Measurements from ENCODE around the gene RASL10B. TPM values are rescaled to one million over a fixed set of nuclear protein-coding genes. Genes with fewer than 3 reads are reported as not detected.

Gene RASL10B
- total RNA-seq, 6 experiments from 2014 or later, result 0.31 to 2.8 (median 2.3) TPM

- Histone ChIP-seq H3K36me3 (no peaks in the 10 kb centered on the region), H3K27ac (no peak overlapping the region), H3K4me1 (no peaks in the 10 kb centered on the region), H3K27me3 (no peaks in the 10 kb centered on the region), H3K9me3 (no peaks in the 10 kb centered on the region), H3K4me3 (no peak overlapping the region)
- 81% methylated on average over 3 of the region's 7 CpGs for WGBS (ENCODE audit: insufficient coverage, low coverage, low lambda C conversion rate, missing lambda C conversion rate)
- DNase-seq, result no peak
- TF ChIP-seq POLR2A (IDR thresholded peaks at IDR 0.05) (no peak), CTCF (IDR thresholded peaks at IDR 0.05) (no peak)
- intact Hi-C loops (cut with DNase I), result no loop called here
- no peak for ATAC-seq
Observed at GRCh38 chr17:35740216-35740615, 8.8 kb downstream of the RASL10B start.

GRCh38 chr17:35740997-35741931, 9.8 kb downstream of the RASL10B start:
- Histone ChIP-seq H3K36me3 (no peaks in the 10 kb centered on the region), H3K27me3 (no peaks in the 10 kb centered on the region), H3K27ac (no peak overlapping the region), H3K4me3 (peak overlapping the region in 2 of 3 donors; percentile 7 to 19), H3K9me3 (no peaks in the 10 kb centered on the region), H3K4me1 (no peaks in the 10 kb centered on the region)
- intact Hi-C loops (cut with DNase I), result no loop called here
- DNase-seq, result peak in 1 of 3 donors; percentile 48
- WGBS (ENCODE audit: insufficient coverage, low coverage, low lambda C conversion rate, missing lambda C conversion rate), result 30% methylated on average over 9 of the region's 73 CpGs
- ATAC-seq, result peak in 3 of 4 donors; percentile 27 to 51 (median 42)
- TF ChIP-seq CTCF (IDR thresholded peaks at IDR 0.05) (no peak), POLR2A (IDR thresholded peaks at IDR 0.05) (no peak)

- intact Hi-C loops (cut with DNase I), result no loop called here
- H3K27me3 ChIP-seq, result no peaks in the 10 kb centered on the region
- H3K27ac ChIP-seq, result no peak overlapping the region
- H3K4me3 ChIP-seq, result no peak overlapping the region
- no peaks in the 10 kb centered on the region for H3K36me3 ChIP-seq
- 68% methylated on average over 6 of the region's 7 CpGs for WGBS (ENCODE audit: insufficient coverage, low coverage, low lambda C conversion rate, missing lambda C conversion rate)
- no peak for ATAC-seq
- DNase-seq, result peak in 1 of 3 donors; percentile 22
- no peaks in the 10 kb centered on the region for H3K4me1 ChIP-seq
- H3K9me3 ChIP-seq, result no peaks in the 10 kb centered on the region
- no peak for TF ChIP-seq POLR2A (IDR thresholded peaks at IDR 0.05)
- TF ChIP-seq CTCF (IDR thresholded peaks at IDR 0.05), result no peak
Observed at GRCh38 chr17:35742496-35742895, 11.1 kb downstream of the RASL10B start.

GRCh38 chr17:35742896-35743477, 11.5 kb downstream of the RASL10B start:
- peak in 1 of 3 donors; percentile 27 for DNase-seq
- Histone ChIP-seq H3K9me3 (no peaks in the 10 kb centered on the region), H3K36me3 (no peaks in the 10 kb centered on the region), H3K27ac (no peak overlapping the region), H3K4me3 (no peak overlapping the region), H3K4me1 (no peaks in the 10 kb centered on the region), H3K27me3 (no peaks in the 10 kb centered on the region)
- TF ChIP-seq POLR2A (IDR thresholded peaks at IDR 0.05), result no peak
- TF ChIP-seq CTCF (IDR thresholded peaks at IDR 0.05), result no peak
- 37% methylated on average over 2 of the region's 7 CpGs for WGBS (ENCODE audit: insufficient coverage, low coverage, low lambda C conversion rate, missing lambda C conversion rate)
- ATAC-seq, result no peak
- intact Hi-C loops (cut with DNase I), result no loop called here
